ENCODE measurements around the gene OR52L1.
A peak's percentile ranks its signal among the peaks of the same experiment; 100 is the strongest.

The OR52L1 gene

DNA sequence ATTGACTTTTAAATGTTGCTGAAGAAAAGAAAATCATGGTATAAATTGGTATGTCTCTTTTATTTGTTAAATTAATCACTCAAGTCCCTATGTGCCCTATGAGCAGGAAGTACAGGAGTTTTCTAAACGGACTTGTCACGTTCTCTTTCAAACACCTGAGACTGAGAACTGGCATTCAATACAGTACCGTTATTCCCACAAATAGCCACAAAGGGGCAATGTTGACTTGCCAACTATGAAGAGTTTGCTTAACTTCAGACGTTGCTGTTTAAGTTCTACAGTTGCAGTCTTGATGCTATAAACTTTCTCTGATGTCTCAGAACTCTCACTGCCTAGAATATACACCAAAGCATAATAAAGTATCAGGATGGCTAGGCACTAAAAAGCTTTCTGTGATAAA lies 36.2 kb upstream of the OR52L1 start:
- TF ChIP-seq RAD21 (IDR thresholded peaks at IDR 0.05; ENCODE audit: low read depth) (peak; percentile 62), TEAD4 (IDR thresholded peaks at IDR 0.05) (no peak)

DNA sequence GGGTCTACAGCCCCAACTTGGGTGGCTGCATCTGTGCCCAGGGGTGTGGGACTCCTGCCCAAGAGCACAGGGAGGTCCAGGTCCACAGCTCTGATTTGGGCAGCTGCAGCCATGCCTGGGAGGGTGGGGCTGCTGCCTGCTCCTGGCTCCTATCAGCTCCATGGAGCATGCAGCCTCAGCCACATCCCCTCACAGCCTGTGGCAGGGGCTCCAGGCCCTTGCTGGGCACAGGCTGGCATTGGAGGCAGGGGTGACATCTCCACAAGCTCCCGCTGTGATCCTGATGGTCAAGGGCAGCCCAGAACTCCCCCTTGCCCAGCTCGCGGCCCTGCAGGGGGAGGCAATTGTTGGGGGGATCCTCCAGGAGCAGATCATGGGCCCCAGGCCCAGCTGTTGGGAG lies 26.3 kb upstream of the OR52L1 start:
- TF ChIP-seq TAF1 (IDR thresholded peaks at IDR 0.05; ENCODE audit: low read depth) (no peak), CEBPB (IDR thresholded peaks at IDR 0.05) (no peak), FOXM1 (IDR thresholded peaks at IDR 0.05; ENCODE audit: borderline replicate concordance, low read depth) (no peak), TCF12 (IDR thresholded peaks at IDR 0.05; ENCODE audit: low read depth) (no peak), ZBTB7A (IDR thresholded peaks at IDR 0.05; ENCODE audit: low read depth) (no peak), NFIC (IDR thresholded peaks at IDR 0.05) (no peak)
- TF ChIP-seq, protein P1, sequence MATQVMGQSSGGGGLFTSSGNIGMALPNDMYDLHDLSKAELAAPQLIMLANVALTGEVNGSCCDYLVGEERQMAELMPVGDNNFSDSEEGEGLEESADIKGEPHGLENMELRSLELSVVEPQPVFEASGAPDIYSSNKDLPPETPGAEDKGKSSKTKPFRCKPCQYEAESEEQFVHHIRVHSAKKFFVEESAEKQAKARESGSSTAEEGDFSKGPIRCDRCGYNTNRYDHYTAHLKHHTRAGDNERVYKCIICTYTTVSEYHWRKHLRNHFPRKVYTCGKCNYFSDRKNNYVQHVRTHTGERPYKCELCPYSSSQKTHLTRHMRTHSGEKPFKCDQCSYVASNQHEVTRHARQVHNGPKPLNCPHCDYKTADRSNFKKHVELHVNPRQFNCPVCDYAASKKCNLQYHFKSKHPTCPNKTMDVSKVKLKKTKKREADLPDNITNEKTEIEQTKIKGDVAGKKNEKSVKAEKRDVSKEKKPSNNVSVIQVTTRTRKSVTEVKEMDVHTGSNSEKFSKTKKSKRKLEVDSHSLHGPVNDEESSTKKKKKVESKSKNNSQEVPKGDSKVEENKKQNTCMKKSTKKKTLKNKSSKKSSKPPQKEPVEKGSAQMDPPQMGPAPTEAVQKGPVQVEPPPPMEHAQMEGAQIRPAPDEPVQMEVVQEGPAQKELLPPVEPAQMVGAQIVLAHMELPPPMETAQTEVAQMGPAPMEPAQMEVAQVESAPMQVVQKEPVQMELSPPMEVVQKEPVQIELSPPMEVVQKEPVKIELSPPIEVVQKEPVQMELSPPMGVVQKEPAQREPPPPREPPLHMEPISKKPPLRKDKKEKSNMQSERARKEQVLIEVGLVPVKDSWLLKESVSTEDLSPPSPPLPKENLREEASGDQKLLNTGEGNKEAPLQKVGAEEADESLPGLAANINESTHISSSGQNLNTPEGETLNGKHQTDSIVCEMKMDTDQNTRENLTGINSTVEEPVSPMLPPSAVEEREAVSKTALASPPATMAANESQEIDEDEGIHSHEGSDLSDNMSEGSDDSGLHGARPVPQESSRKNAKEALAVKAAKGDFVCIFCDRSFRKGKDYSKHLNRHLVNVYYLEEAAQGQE (IDR thresholded peaks at IDR 0.05; ENCODE audit: low read depth) = no peak

DNA sequence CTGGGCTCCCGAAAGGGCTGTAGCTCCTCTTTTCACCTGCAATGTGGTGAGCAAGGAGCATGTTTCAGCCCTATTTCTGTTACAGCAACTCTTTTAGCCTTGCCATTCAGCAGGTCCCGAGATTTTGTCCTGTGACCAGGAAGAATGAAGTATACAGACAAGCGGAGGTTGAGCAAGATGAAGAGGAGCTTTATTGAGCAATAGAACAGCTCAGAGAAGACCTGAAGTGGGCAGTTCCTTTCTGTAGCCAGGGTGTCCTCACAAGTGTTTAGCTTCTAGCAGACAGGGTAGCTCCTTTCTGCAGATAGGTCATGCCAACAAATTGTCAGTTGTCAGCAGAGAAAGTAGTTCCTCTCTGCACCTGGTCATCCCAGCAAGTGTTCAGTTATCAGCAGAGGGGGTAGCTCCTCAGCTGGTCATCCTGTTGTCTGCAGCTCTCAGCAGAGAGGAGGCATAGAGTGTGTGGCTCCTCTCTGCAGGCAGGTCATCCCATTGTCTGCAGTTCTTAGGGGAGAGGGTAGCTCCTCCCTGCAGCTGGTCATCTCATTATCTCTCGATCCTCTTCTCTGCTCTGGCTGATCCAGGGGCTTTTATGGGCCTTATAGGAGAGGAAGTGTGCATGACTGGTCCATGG lies 25.4 kb upstream of the OR52L1 start:
- no peak for TF ChIP-seq ZBTB7A (IDR thresholded peaks at IDR 0.05; ENCODE audit: low read depth)

DNA sequence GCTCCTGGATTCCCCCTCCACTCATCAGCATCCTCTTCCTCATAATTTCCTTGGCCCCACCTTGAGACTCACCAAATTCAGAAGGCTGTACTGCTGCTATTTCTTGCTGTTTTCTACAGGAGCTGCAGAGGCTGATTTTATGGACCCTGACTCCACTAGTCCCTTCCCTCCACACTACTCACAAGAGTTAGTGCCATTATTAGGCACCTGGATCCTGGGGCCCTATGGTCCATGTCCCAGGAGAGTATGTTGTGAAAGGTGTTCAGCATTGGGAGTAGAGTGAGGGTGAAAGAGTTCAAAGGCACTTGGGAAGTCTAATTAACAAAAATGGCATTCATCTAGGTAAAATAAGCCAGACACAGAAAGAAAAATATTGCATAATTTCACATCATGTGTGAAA lies 20.1 kb upstream of the OR52L1 start, which contains the start of gene OR56A4:
Gene OR56A4 (minus strand): TSS at position 101 of the 400 bp plus-strand sequence. CDS start 3,954 bp downstream, outside the sequence.
- TF ChIP-seq YY1 (IDR thresholded peaks at IDR 0.05; ENCODE audit: low read depth) = no peak
- no peak for TF ChIP-seq NFIC (IDR thresholded peaks at IDR 0.05)
- TF ChIP-seq CEBPB (IDR thresholded peaks at IDR 0.05) = no peak
- TF ChIP-seq, protein P2, sequence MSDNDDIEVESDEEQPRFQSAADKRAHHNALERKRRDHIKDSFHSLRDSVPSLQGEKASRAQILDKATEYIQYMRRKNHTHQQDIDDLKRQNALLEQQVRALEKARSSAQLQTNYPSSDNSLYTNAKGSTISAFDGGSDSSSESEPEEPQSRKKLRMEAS (IDR thresholded peaks at IDR 0.05) = no peak

DNA sequence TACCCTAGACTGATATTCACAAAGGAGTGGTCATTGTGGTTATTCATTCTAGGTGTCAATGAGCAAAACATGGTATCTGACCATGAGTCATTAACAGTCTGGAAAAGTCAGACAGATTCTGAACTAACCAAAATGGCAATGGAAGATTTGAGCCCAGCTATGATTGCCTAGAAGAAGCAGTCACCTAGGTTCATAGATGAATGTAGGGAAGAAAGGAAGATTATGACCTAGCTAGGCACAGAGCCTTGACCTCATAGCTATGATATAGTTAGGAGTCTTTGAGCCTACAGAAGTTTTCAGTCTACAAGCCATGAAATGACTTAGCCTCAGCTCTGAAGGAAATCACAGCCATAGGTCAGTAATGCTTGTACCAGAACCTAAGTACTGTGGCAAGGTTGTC lies 19.6 kb upstream of the OR52L1 start:
- TF ChIP-seq, protein P3, sequence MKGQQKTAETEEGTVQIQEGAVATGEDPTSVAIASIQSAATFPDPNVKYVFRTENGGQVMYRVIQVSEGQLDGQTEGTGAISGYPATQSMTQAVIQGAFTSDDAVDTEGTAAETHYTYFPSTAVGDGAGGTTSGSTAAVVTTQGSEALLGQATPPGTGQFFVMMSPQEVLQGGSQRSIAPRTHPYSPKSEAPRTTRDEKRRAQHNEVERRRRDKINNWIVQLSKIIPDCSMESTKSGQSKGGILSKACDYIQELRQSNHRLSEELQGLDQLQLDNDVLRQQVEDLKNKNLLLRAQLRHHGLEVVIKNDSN (IDR thresholded peaks at IDR 0.05) = no peak
- TF ChIP-seq, protein P1 (IDR thresholded peaks at IDR 0.05; ENCODE audit: low read depth) = no peak
- no peak for TF ChIP-seq ZBTB7A (IDR thresholded peaks at IDR 0.05; ENCODE audit: low read depth)
- no peak for TF ChIP-seq FOXM1 (IDR thresholded peaks at IDR 0.05; ENCODE audit: borderline replicate concordance, low read depth)
- no peak for TF ChIP-seq EP300 (IDR thresholded peaks at IDR 0.05; ENCODE audit: borderline replicate concordance)
- TF ChIP-seq EGR1 (IDR thresholded peaks at IDR 0.05) = no peak
- TF ChIP-seq TCF12 (IDR thresholded peaks at IDR 0.05; ENCODE audit: low read depth) = no peak
- no peak for TF ChIP-seq NFIC (IDR thresholded peaks at IDR 0.05)
- no peak for TF ChIP-seq YY1 (IDR thresholded peaks at IDR 0.05; ENCODE audit: low read depth)
- TF ChIP-seq CEBPB (IDR thresholded peaks at IDR 0.05) = no peak
- TF ChIP-seq, protein P2 (IDR thresholded peaks at IDR 0.05) = no peak

DNA sequence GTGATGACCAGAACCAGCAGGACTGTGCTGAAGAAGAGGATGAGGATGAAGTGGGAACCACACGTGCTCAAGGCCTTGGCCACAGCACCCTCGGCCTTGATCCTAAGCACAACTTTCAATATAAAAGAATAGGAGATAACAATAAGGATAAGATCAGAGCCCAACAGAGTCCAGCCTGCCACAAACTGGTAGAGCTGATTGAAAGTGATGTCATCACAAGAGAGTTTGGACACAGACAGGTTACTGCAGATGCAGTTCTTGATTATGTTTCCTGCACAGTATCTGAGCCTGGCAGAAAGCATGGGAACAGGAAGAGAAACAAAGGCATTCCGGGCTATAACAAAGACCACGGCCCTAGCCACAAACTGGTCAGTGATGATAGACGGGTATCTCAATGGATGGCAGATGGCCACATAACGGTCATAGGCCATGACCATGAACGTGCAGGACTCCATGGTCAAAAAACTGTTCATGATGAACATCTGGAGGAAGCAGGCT lies 15.5 kb upstream of the OR52L1 start:
- TF ChIP-seq NFIC (IDR thresholded peaks at IDR 0.05) = no peak

DNA sequence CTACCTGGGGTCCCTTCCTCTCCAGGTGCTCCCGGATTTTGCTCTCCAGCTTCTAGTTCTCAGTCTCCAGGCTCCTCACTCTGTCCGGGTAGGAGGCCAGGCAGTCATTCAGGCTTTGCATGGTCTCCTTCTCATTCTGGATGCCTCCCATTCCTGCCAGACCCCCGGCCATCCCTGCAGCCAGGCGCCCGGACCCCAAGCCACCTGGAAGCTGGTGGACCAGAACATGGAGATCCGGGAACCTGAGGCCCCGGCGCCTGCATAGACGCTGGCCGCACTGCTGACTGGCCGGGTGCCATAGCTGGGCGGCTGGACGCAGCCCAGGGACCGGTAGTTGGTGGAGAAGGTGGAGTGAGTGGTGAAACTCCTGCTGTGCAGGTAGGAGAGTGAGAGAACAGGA lies 8.0 kb upstream of the OR52L1 start:
- no peak for TF ChIP-seq RAD21 (IDR thresholded peaks at IDR 0.05; ENCODE audit: low read depth)
- no peak for TF ChIP-seq EP300 (IDR thresholded peaks at IDR 0.05; ENCODE audit: borderline replicate concordance)
- TF ChIP-seq TEAD4 (IDR thresholded peaks at IDR 0.05) = no peak
- no peak for TF ChIP-seq CREB1 (IDR thresholded peaks at IDR 0.05; ENCODE audit: low read depth)
- TF ChIP-seq FOXM1 (IDR thresholded peaks at IDR 0.05; ENCODE audit: borderline replicate concordance, low read depth) = no peak
- no peak for TF ChIP-seq EGR1 (IDR thresholded peaks at IDR 0.05)
- TF ChIP-seq YY1 (IDR thresholded peaks at IDR 0.05; ENCODE audit: low read depth) = no peak
- no peak for TF ChIP-seq ZBTB7A (IDR thresholded peaks at IDR 0.05; ENCODE audit: low read depth)
- TF ChIP-seq TAF1 (IDR thresholded peaks at IDR 0.05; ENCODE audit: low read depth) = no peak
- no peak for TF ChIP-seq TCF12 (IDR thresholded peaks at IDR 0.05; ENCODE audit: low read depth)

All from Ishikawa (cell line).